Measurements from ENCODE around the gene UFL1.
A peak's percentile ranks its signal among the peaks of the same experiment; 100 is the strongest.

The UFL1 gene

GRCh38 chr6:96520171-96521115 lies 1.2 kb upstream of the UFL1 start:
- TF ChIP-seq CTCF (conservative IDR thresholded peaks at IDR 0.05) = no peak
- TF ChIP-seq ZFX (IDR thresholded peaks at IDR 0.05) = no peak
- no peak overlapping the region for H3K27ac ChIP-seq

GRCh38 chr6:96521306-96521643 lies 331 bp upstream of the UFL1 start:
- peak overlapping the region; percentile 96 for H3K27ac ChIP-seq
- TF ChIP-seq ZFX (IDR thresholded peaks at IDR 0.05) (no peak), CTCF (conservative IDR thresholded peaks at IDR 0.05) (no peak)

GRCh38 chr6:96522465-96523009 lies 931 bp downstream of the UFL1 start:
- TF ChIP-seq ZFX (IDR thresholded peaks at IDR 0.05) (no peak), CTCF (conservative IDR thresholded peaks at IDR 0.05) (no peak)
- H3K27ac ChIP-seq = peak overlapping the region; percentile 96

- TF ChIP-seq CTCF (conservative IDR thresholded peaks at IDR 0.05) = no peak
- TF ChIP-seq ZFX (IDR thresholded peaks at IDR 0.05) = no peak
- H3K27ac ChIP-seq = no peak overlapping the region
Measured at GRCh38 chr6:96528193-96528592, 6.6 kb downstream of the UFL1 start.

- TF ChIP-seq ZFX (IDR thresholded peaks at IDR 0.05) (no peak), CTCF (conservative IDR thresholded peaks at IDR 0.05) (no peak)
- H3K27ac ChIP-seq = no peak overlapping the region
Measured at GRCh38 chr6:96532399-96532798, 10.8 kb downstream of the UFL1 start.

- TF ChIP-seq ZFX (IDR thresholded peaks at IDR 0.05) (no peak), CTCF (conservative IDR thresholded peaks at IDR 0.05) (no peak)
- no peak overlapping the region for H3K27ac ChIP-seq
Measured at GRCh38 chr6:96537726-96538125, 16.1 kb downstream of the UFL1 start.

- peak; percentile 60 for TF ChIP-seq CTCF (conservative IDR thresholded peaks at IDR 0.05)
- no peak for TF ChIP-seq ZFX (IDR thresholded peaks at IDR 0.05)
- H3K27ac ChIP-seq = no peak overlapping the region
Measured at GRCh38 chr6:96542702-96543101, 21.1 kb downstream of the UFL1 start.
